Measurements from ENCODE around the gene HEATR5A.

GRCh38 chr14:31346097-31346496, 74.3 kb downstream of the HEATR5A start:
- TF ChIP-seq POLR2A (IDR thresholded peaks at IDR 0.05; ENCODE audit: low read depth, low read length) (no peak), POLR2AphosphoS5 (IDR thresholded peaks at IDR 0.05; ENCODE audit: low read depth, low read length) (no peak)
